Measurements from ENCODE around the gene SYT2. TPM values are rescaled to one million over a fixed set of nuclear protein-coding genes. Genes with fewer than 3 reads are reported as not detected.

SYT2 gene
- polyA plus RNA-seq, 1 of the 3 experiments (the other 2 are of a cell fraction), result 0.03 TPM

DNA sequence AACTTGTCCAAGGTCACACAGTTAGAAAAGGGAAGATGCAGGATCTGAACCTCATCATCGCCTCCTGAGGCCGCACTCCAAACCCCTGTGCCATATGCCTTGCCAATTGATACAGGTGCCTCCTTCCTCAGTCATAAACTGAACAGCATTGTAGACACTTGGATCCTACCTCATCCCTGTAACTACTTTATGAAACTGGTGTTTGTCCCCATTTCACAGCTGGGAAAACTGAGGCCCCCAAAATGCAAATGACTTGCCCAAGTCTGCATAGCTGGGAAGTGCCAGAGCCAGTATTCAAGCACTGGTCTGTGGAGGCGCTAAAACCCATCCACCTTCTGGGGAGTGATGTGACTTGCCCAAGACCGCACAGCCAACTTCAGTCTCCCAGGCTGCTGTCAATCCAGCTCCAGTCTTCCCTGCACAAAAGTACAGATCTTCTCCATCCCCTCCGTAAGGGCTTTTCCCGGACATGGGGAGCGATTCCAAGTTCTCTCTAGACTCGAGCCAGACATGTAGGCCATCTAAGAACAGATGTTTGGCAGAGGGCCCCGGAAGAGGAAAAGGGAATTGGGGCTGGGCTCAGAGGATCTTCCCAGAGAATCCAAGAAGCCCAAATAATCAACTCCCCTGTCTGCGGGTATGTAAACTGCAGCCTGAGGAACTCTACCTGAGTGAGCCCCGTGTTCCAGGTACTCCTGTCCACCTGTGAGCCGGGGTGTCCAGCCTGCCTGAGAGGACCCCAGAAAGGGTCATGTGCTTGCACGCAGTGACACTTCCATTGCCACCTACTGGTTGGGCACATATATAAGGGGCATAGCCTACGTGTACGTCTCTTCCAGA lies 60.5 kb downstream of the SYT2 start:
- Histone ChIP-seq H3K36me3 (replicated peaks in 1 of 2; ENCODE audit: control insufficient read depth in 1 of 2, insufficient read depth in 2 of 2, low read length in 1 of 2) (no peaks in the 10 kb centered on the region), H2AFZ (ENCODE audit: low read depth) (no peak overlapping the region), H4K20me1 (ENCODE audit: insufficient read depth) (0 out of 2 replicates have a peak, but pooled peaks cover 3% of the 10 kb centered on the region), H3K79me2 (ENCODE audit: insufficient read depth) (no peaks in the 10 kb centered on the region), H3K27me3 (ENCODE audit: insufficient read depth) (peaks cover 33% of the 10 kb centered on the region), H3F3A (replicated peaks; ENCODE audit: insufficient read depth) (no peaks in the 10 kb centered on the region), H3K9ac (no peak overlapping the region), H3K4me2 (no peak overlapping the region), H3K9me2 (no peaks in the 10 kb centered on the region), H3K27ac (ENCODE audit: low read depth in 2 of 2, low read length in 1 of 2) (no peak overlapping the region), H3K4me1 (ENCODE audit: control insufficient read depth in 1 of 2, insufficient read depth in 2 of 2, low read depth in 1 of 2, low read length in 1 of 2) (no peaks in the 10 kb centered on the region), H3K4me3 (ENCODE audit: low read depth in 2 of 2, low read length in 1 of 2) (no peak overlapping the region), H3K9me3 (no peaks in the 10 kb centered on the region)
- CTCF ChIA-PET, result interaction anchor here (0.9 to 6.6 kb wide), 3 partner anchors 11 to 61 kb away, joined by 3 to 28 read pairs (median 4); no protein-coding TSS in a partner anchor
- POLR2A ChIA-PET, result interaction anchor here (0.6 kb wide), 1 partner anchor 308 kb away, joined by 4 read pairs; no protein-coding TSS in a partner anchor
- 60% methylated on average over 13 of the region's 15 CpGs for WGBS (ENCODE audit: low lambda C conversion rate)
- TF ChIP-seq RFX5 (IDR thresholded peaks at IDR 0.05; ENCODE audit: low read length) (no peak), FOSL2 (IDR thresholded peaks at IDR 0.05; ENCODE audit: borderline replicate concordance, low read depth) (no peak), POLR2AphosphoS5 (IDR thresholded peaks at IDR 0.05; ENCODE audit: low read depth, low read length) (no peak)
- TF ChIP-seq, protein P1, sequence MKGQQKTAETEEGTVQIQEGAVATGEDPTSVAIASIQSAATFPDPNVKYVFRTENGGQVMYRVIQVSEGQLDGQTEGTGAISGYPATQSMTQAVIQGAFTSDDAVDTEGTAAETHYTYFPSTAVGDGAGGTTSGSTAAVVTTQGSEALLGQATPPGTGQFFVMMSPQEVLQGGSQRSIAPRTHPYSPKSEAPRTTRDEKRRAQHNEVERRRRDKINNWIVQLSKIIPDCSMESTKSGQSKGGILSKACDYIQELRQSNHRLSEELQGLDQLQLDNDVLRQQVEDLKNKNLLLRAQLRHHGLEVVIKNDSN (IDR thresholded peaks at IDR 0.05; ENCODE audit: borderline replicate concordance, low read depth), result no peak
- DNase-seq, result no peak

DNA sequence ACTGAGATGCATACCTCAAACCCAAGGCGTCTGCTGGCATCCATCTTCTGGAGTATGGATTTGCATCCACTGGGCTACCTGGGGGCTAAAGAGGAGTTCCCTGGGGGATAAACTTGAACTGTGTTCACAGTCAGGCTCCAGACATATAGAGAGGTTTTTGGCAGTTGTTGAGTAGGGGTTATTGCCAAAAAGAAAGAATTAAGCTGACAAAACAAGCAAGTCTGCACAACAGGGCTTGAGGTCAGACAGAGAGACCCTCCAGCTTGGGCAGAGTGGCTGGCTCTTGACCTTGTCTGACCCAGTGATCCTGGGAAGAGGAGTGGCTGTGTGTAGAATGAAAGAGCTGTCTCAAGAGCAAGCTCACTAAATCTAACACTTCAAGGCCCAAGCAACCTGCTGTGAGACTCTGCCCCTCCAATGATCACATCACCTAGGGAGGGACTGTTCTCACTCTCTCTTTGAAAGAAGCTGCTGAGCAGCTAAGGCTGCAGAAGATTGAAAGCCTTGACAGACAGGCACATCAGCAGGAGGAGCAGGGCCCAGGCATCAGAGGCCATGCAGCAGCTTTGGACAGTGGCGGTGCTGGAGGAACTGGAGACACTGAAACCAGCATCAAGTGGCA lies 61.5 kb downstream of the SYT2 start:
- H3K9ac ChIP-seq, result no peak overlapping the region
- H3K9me3 ChIP-seq, result no peaks in the 10 kb centered on the region
- WGBS (ENCODE audit: low lambda C conversion rate), result 63% methylated on average over 2 of the region's 2 CpGs
- H4K20me1 ChIP-seq (ENCODE audit: insufficient read depth), result 0 out of 2 replicates have a peak, but pooled peaks cover 3% of the 10 kb centered on the region
- CTCF ChIA-PET, result interaction anchor here (0.7 to 6.6 kb wide), 3 partner anchors 12 to 71 kb away, joined by 3 to 28 read pairs (median 4); no protein-coding TSS in a partner anchor
- no peak overlapping the region for H3K4me2 ChIP-seq
- H3K79me2 ChIP-seq (ENCODE audit: insufficient read depth), result no peaks in the 10 kb centered on the region
- no peaks in the 10 kb centered on the region; a peak in 1 of 4 replicates for H3K4me1 ChIP-seq (ENCODE audit: control insufficient read depth in 1 of 2, insufficient read depth in 2 of 2, low read depth in 1 of 2, low read length in 1 of 2)
- H3K27ac ChIP-seq (ENCODE audit: low read depth in 2 of 2, low read length in 1 of 2), result no peak overlapping the region
- no peaks in the 10 kb centered on the region for H3K9me2 ChIP-seq
- TF ChIP-seq, protein P1 (IDR thresholded peaks at IDR 0.05; ENCODE audit: borderline replicate concordance, low read depth), result no peak
- TF ChIP-seq RCOR1 (IDR thresholded peaks at IDR 0.05; ENCODE audit: low read length) (no peak), EP300 (IDR thresholded peaks at IDR 0.05; ENCODE audit: borderline replicate concordance in 1 of 2, low read depth in 1 of 2, low read length in 1 of 2) (no peak), FOSL2 (IDR thresholded peaks at IDR 0.05; ENCODE audit: borderline replicate concordance, low read depth) (no peak), SMC3 (IDR thresholded peaks at IDR 0.05; ENCODE audit: low read depth, low read length) (no peak), MXI1 (IDR thresholded peaks at IDR 0.05; ENCODE audit: low read depth, low read length) (no peak)
- TF ChIP-seq, protein P2, sequence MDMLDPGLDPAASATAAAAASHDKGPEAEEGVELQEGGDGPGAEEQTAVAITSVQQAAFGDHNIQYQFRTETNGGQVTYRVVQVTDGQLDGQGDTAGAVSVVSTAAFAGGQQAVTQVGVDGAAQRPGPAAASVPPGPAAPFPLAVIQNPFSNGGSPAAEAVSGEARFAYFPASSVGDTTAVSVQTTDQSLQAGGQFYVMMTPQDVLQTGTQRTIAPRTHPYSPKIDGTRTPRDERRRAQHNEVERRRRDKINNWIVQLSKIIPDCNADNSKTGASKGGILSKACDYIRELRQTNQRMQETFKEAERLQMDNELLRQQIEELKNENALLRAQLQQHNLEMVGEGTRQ (IDR thresholded peaks at IDR 0.05; ENCODE audit: borderline replicate concordance, low read depth, low read length), result no peak
- no peak overlapping the region for H2AFZ ChIP-seq (ENCODE audit: low read depth)
- H3K27me3 ChIP-seq (ENCODE audit: insufficient read depth), result peaks cover 43% of the 10 kb centered on the region
- H3F3A ChIP-seq (replicated peaks; ENCODE audit: insufficient read depth), result no peaks in the 10 kb centered on the region
- no peaks in the 10 kb centered on the region for H3K36me3 ChIP-seq (replicated peaks in 1 of 2; ENCODE audit: control insufficient read depth in 1 of 2, insufficient read depth in 2 of 2, low read length in 1 of 2)
- H3K4me3 ChIP-seq (ENCODE audit: low read depth in 2 of 2, low read length in 1 of 2), result no peak overlapping the region
- POLR2A ChIA-PET, result interaction anchor here (0.6 kb wide), 1 partner anchor 307 kb away, joined by 4 read pairs; no protein-coding TSS in a partner anchor
- DNase-seq, result no peak

Measured in SK-N-SH (cell line).